Smooth muscle cell (in vitro differentiated cells): ENCODE results near the gene TEAD2. TPM values are rescaled to one million over a fixed set of nuclear protein-coding genes. Genes with fewer than 3 reads are reported as not detected.
"Not testable (repeated sequence)": the region's sequence is repeated elsewhere in the genome, so short reads cannot be mapped to it uniquely, and the experiment has no call there.

Experiments used
- DNase-seq: peaks from one replicate; lab custom pipeline; 2025; ENCODE audit not compliant: unreplicated experiment; lab: John Stamatoyannopoulos, UW
- H2AFZ ChIP-seq: fragments of 200-600 bp; sonication (generic); 2 replicates; pipeline ENCODE4 v1.6.0; 2016; ENCODE audit warnings: antibody characterized with exemption, low read depth, mild to moderate bottlenecking
- H3F3A ChIP-seq: fragments of 200-600 bp; sonication (generic); 2 replicates; pipeline ENCODE4 v1.6.0; 2017; ENCODE audit warnings: antibody characterized with exemption, low read depth
- H3K27ac ChIP-seq: fragments of 200-600 bp; sonication (generic); 2 replicates; pipeline ENCODE4 v1.5.1; 2016; ENCODE audit warnings: low read depth, mild to moderate bottlenecking
- H3K27me3 ChIP-seq: fragments of 200-600 bp; sonication (generic); 2 replicates; pipeline ENCODE4 v1.6.1; 2016; ENCODE audit warnings: low read depth, mild to moderate bottlenecking
- H3K36me3 ChIP-seq: fragments of 200-600 bp; sonication (generic); 2 replicates; pipeline ENCODE4 v1.5.1; 2016; ENCODE audit warnings: low read depth
- H3K4me1 ChIP-seq: fragments of 200-600 bp; sonication (generic); 2 replicates; pipeline ENCODE4 v1.5.1; 2016; ENCODE audit warnings: low read depth
- H3K4me2 ChIP-seq: fragments of 200-600 bp; sonication (generic); 2 replicates; pipeline ENCODE4 v1.6.0; 2016; ENCODE audit warnings: mild to moderate bottlenecking
- H3K4me3 ChIP-seq: fragments of 200-600 bp; sonication (generic); 2 replicates; pipeline ENCODE4 v1.5.1; 2016; ENCODE audit warnings: mild to moderate bottlenecking
- H3K79me2 ChIP-seq: fragments of 200-600 bp; sonication (generic); 2 replicates; pipeline ENCODE4 v1.6.0; 2016; ENCODE audit warnings: low read depth, mild to moderate bottlenecking
- H3K9ac ChIP-seq: fragments of 200-600 bp; sonication (generic); 2 replicates; pipeline ENCODE4 v1.6.0; 2016; ENCODE audit warnings: low read depth
- H3K9me3 ChIP-seq: fragments of 200-600 bp; sonication (generic); replicated peaks from 2 replicates; pipeline ENCODE4 v1.5.1; 2016; ENCODE audit warnings: low read depth
- H4K20me1 ChIP-seq: fragments of 200-600 bp; sonication (generic); 2 replicates; pipeline ENCODE4 v1.6.0; 2016; ENCODE audit warnings: low read depth
- WGBS: methylation state at CpG from one replicate; pipeline ENCODE4 v1.1.7; 2016; ENCODE audit warnings: low lambda C conversion rate; 5-methylcytosine and 5-hydroxymethylcytosine counted together
- polyA plus RNA-seq: library from polyadenylated mRNA; unstranded; fragments of >200 nt; fragmentation: Nextera tagmentation; extraction: Ambion mirVana; gene quantifications from 2 replicates; pipeline ENCODE4 v1.2.1, GENCODE V29; 2016
- total RNA-seq: library from RNA; depleted of rRNA; stranded (reverse); fragments of >200 nt; gene quantifications from 2 replicates; pipeline ENCODE4 v1.2.3, GENCODE V29; 2014
- TF ChIP-seq, protein P1 (sequence below): fragments of 200-600 bp; sonication (generic); IDR thresholded peaks from 2 replicates; pipeline ENCODE4 v1.5.1; 2017; ENCODE audit warnings: borderline replicate concordance, mild to moderate bottlenecking, antibody characterized with exemption; ENCODE audit not compliant: insufficient read depth, poor library complexity, severe bottlenecking

Gene TEAD2
- total and polyA plus RNA-seq, 2 experiments from 2014 or later = 58.5 to 71.8 TPM

DNA sequence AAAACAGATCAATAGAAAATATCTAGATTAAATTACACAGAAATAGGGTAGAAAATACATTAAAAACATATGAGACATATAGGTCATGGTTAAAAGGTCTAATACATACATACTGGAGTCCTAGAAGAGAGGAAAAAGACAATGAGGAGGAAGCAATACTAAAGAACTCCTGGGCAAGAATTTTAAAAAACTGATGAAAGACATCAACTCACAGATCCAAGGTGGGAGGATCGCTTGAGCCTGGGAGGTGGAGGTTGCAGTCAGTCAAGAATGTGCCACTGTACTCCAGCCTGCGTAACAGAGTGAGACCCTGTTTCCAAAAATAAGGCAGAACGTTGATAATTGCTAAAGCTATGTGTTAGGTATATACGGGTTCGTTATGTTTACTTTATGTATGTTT is 20.4 kb upstream of the TEAD2 start:
- no peaks in the 10 kb centered on the region for H3K4me1 ChIP-seq
- no peaks in the 10 kb centered on the region for H3K27me3 ChIP-seq
- TF ChIP-seq, protein P1, sequence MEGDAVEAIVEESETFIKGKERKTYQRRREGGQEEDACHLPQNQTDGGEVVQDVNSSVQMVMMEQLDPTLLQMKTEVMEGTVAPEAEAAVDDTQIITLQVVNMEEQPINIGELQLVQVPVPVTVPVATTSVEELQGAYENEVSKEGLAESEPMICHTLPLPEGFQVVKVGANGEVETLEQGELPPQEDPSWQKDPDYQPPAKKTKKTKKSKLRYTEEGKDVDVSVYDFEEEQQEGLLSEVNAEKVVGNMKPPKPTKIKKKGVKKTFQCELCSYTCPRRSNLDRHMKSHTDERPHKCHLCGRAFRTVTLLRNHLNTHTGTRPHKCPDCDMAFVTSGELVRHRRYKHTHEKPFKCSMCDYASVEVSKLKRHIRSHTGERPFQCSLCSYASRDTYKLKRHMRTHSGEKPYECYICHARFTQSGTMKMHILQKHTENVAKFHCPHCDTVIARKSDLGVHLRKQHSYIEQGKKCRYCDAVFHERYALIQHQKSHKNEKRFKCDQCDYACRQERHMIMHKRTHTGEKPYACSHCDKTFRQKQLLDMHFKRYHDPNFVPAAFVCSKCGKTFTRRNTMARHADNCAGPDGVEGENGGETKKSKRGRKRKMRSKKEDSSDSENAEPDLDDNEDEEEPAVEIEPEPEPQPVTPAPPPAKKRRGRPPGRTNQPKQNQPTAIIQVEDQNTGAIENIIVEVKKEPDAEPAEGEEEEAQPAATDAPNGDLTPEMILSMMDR = no peak
- WGBS = 97% methylated on average over 5 of the region's 5 CpGs
- no peaks in the 10 kb centered on the region for H3K9me3 ChIP-seq
- no peaks in the 10 kb centered on the region for H3F3A ChIP-seq
- H3K36me3 ChIP-seq = no peaks in the 10 kb centered on the region
- no peak overlapping the region for H3K27ac ChIP-seq
- no peaks in the 10 kb centered on the region for H3K79me2 ChIP-seq
- no peak for DNase-seq
- H4K20me1 ChIP-seq = no peaks in the 10 kb centered on the region
- no peak overlapping the region for H3K9ac ChIP-seq
- no peak overlapping the region for H3K4me2 ChIP-seq
- no peak overlapping the region for H2AFZ ChIP-seq
- no peak overlapping the region for H3K4me3 ChIP-seq

DNA sequence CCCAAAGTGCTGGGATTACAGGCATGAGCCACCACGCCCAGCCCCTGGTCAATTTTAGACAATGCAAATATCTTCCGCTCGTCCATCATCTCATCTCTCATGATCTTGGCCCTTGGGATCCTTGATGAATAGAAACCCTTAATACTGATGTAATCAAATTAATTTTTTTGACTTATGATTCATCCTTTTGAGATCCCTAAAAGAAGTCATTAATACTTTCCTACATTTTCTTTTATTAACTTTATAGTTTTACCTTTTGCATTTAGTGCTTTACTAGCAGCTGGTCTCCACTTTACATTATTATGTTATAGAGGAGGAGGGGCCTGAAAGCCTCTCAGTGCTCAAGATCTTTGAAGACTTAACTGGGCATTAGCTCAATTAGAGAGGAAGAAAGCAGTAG is 18.2 kb upstream of the TEAD2 start:
- 95% methylated on average over 3 of the region's 3 CpGs for WGBS
- no peaks in the 10 kb centered on the region for H3K9me3 ChIP-seq
- H3K27me3 ChIP-seq = no peaks in the 10 kb centered on the region
- H2AFZ ChIP-seq = no peak overlapping the region
- TF ChIP-seq, protein P1 = no peak
- no peak overlapping the region for H3K4me2 ChIP-seq
- H3K79me2 ChIP-seq = no peaks in the 10 kb centered on the region
- no peaks in the 10 kb centered on the region for H3F3A ChIP-seq
- no peak overlapping the region for H3K27ac ChIP-seq
- no peak overlapping the region for H3K9ac ChIP-seq
- H4K20me1 ChIP-seq = no peaks in the 10 kb centered on the region
- DNase-seq = no peak
- no peaks in the 10 kb centered on the region for H3K4me1 ChIP-seq
- no peaks in the 10 kb centered on the region for H3K36me3 ChIP-seq
- no peak overlapping the region for H3K4me3 ChIP-seq

DNA sequence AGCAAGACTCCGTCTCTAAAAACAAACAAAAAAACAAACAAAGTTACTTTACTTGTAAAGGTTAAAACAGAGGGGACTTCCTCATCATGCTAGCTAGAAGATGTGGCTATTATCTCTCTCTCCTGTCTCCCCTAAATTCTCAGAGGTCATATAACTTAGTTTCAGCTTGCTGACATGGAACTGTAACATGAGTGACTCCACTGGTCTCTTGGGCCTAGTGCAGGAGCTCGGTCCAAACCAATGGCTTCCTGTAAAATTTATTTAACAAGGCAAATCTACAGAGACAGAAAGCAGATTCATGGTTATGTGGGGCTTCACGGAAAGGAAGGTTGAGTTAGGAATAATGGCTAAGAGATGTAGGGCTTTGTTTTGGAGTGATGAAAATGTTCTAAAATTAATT is 16.3 kb upstream of the TEAD2 start:
- Histone ChIP-seq H4K20me1 (no peaks in the 10 kb centered on the region), H3K4me1 (no peaks in the 10 kb centered on the region), H3K9me3 (no peaks in the 10 kb centered on the region), H3F3A (no peaks in the 10 kb centered on the region), H3K4me2 (no peak overlapping the region), H3K27ac (no peak overlapping the region), H3K4me3 (no peak overlapping the region), H3K27me3 (no peaks in the 10 kb centered on the region), H3K9ac (no peak overlapping the region), H2AFZ (no peak overlapping the region), H3K36me3 (no peaks in the 10 kb centered on the region), H3K79me2 (no peaks in the 10 kb centered on the region)
- 81% methylated on average over 3 of the region's 3 CpGs for WGBS
- no peak for DNase-seq
- TF ChIP-seq, protein P1 = no peak

GRCh38 chr19:49374665-49375434 is 12.6 kb upstream of the TEAD2 start:
- H3K79me2 ChIP-seq = no peaks in the 10 kb centered on the region
- no peaks in the 10 kb centered on the region for H3K4me1 ChIP-seq
- WGBS = 93% methylated on average over 16 of the region's 16 CpGs
- no peaks in the 10 kb centered on the region for H3K36me3 ChIP-seq
- TF ChIP-seq, protein P1 = no peak
- H3K4me3 ChIP-seq = no peak overlapping the region
- no peaks in the 10 kb centered on the region for H4K20me1 ChIP-seq
- no peak overlapping the region for H3K27ac ChIP-seq
- no peaks in the 10 kb centered on the region for H3F3A ChIP-seq
- no peaks in the 10 kb centered on the region for H3K27me3 ChIP-seq
- H3K4me2 ChIP-seq = no peak overlapping the region
- H3K9me3 ChIP-seq = no peaks in the 10 kb centered on the region
- H3K9ac ChIP-seq = no peak overlapping the region
- DNase-seq = no peak
- H2AFZ ChIP-seq = no peak overlapping the region

- 89% methylated on average over 3 of the region's 3 CpGs for WGBS
- H3K9ac ChIP-seq = not testable (repeated sequence)
Measured at GRCh38 chr19:49373174-49373573, 11.0 kb upstream of the TEAD2 start.

More at GRCh38 chr19:49373174-49373573, 11.0 kb upstream of the TEAD2 start:
- not testable (repeated sequence) for H2AFZ ChIP-seq, H4K20me1 ChIP-seq, H3K4me3 ChIP-seq, H3K27ac ChIP-seq, H3K9me3 ChIP-seq, DNase-seq, H3F3A ChIP-seq, H3K4me2 ChIP-seq, H3K27me3 ChIP-seq, H3K79me2 ChIP-seq, H3K4me1 ChIP-seq, H3K36me3 ChIP-seq
